HepG2 (cell line): ENCODE measurements around the gene WBP2NL. TPM values are rescaled to one million over a fixed set of nuclear protein-coding genes. Genes with fewer than 3 reads are reported as not detected.

Source experiments
- ATAC-seq: fragments of 200-7000 bp; cut with Tn5 transposase; 3 replicates; pipeline ENCODE4 v1.9.1; 2020; ENCODE audit warnings: mild to moderate bottlenecking, moderate library complexity
- BruUV-seq: library from RNA; stranded (reverse); fragments of 400-500 nt; replicated peaks from 2 replicates; lab custom pipeline; 2021; lab: Mats Ljungman, UMichigan
- CTCF ChIA-PET: fragments of 300-600 bp; formaldehyde crosslinking; extraction: SDS; loops from one replicate; lab custom pipeline; 2021; ENCODE audit warnings: low total read pairs, inconsistent platforms, low intra/inter-chr PET ratio; lab: Yijun Ruan, JAX
- POLR2A ChIA-PET: fragments of 350-600 bp; sonication (Branson Sonifier 250); formaldehyde crosslinking; loops from one replicate; lab custom pipeline; 2020; ENCODE audit warnings: antibody characterized with exemption, inconsistent platforms; lab: Yijun Ruan, JAX
- DNase-seq: peaks from one replicate; pipeline ENCODE4 v3.0.0-alpha.2; 2015; ENCODE audit warnings: low spot score
- FAIRE-seq: peaks from 3 replicates; lab custom pipeline; 2011; peaks lifted over from hg19 to GRCh38; lab: Jason Lieb, UNC
- H2AFZ ChIP-seq: one replicate; pipeline ENCODE4 v1.6.1; 2011; ENCODE audit warnings: low read length, inconsistent platforms
- H3K27ac ChIP-seq: fragments of 300-600 bp; 3 replicates; pipeline ENCODE4 v1.8.0; 2011; ENCODE audit warnings: mixed run types, mild to moderate bottlenecking, mixed read lengths, low read length, inconsistent platforms; ENCODE audit not compliant: insufficient read depth; ENCODE audit errors: extremely low read length
- H3K27me3 ChIP-seq, 2 experiments: fragments of 200-600 bp in 1 of 2; 2 replicates in 1 of 2; 3 replicates in 1 of 2; pipeline versions ENCODE4 v1.6.0 to v1.8.0; 2011; ENCODE audit warnings: low read length in 2 of 2, mild to moderate bottlenecking in 2 of 2, moderate library complexity in 2 of 2, inconsistent platforms in 1 of 2; ENCODE audit not compliant: insufficient read depth in 2 of 2, control insufficient read depth in 1 of 2
- H3K36me3 ChIP-seq, 2 experiments: fragments of 200-600 bp in 1 of 2; replicated peaks in 1 of 2; 2 replicates in 1 of 2; 3 replicates in 1 of 2; pipeline versions ENCODE4 v1.5.1 to v1.8.0; 2011; ENCODE audit warnings: low read length in 2 of 2, inconsistent platforms in 1 of 2; ENCODE audit not compliant: insufficient read depth in 2 of 2, control insufficient read depth in 1 of 2
- H3K4me1 ChIP-seq: 2 replicates; pipeline ENCODE4 v1.5.1; 2012; ENCODE audit warnings: low read length, inconsistent platforms; ENCODE audit not compliant: insufficient read depth
- H3K4me2 ChIP-seq: 2 replicates; pipeline ENCODE4 v1.6.0; 2011; ENCODE audit warnings: low read depth, low read length, inconsistent platforms
- H3K4me3 ChIP-seq, 3 experiments: fragments of 200-600 bp in 1 of 3; sonication (generic), shearing (Covaris generic) in 1 of 3; replicated peaks in 1 of 3; 2 replicates each; pipeline ENCODE4 v1.5.1; 2011 to 2016; ENCODE audit warnings: low read length in 3 of 3, inconsistent platforms in 2 of 3, low read depth in 2 of 3, mild to moderate bottlenecking in 2 of 3, control low read depth in 1 of 3, mixed read lengths in 1 of 3; ENCODE audit not compliant: insufficient read depth in 1 of 3
- H3K79me2 ChIP-seq: one replicate; pipeline ENCODE4 v1.6.1; 2011; ENCODE audit warnings: low read length, inconsistent platforms; ENCODE audit not compliant: insufficient read depth
- H3K9ac ChIP-seq: 2 replicates; pipeline ENCODE4 v1.6.0; 2011; ENCODE audit warnings: mild to moderate bottlenecking, low read depth, low read length, inconsistent platforms; ENCODE audit not compliant: insufficient read depth
- H3K9me3 ChIP-seq: 2 replicates; pipeline ENCODE4 v1.5.1; 2012; ENCODE audit warnings: mild to moderate bottlenecking, low read length
- H4K20me1 ChIP-seq: 2 replicates; pipeline ENCODE4 v1.6.0; 2011; ENCODE audit warnings: inconsistent platforms, mild to moderate bottlenecking, low read length, moderate library complexity; ENCODE audit not compliant: insufficient read depth
- ARNT ChIP-seq: fragments of 450-650 bp; IDR thresholded peaks from 2 replicates; pipeline ENCODE4 v1.6.1; 2017
- ATF2 ChIP-seq: sonication (generic); formaldehyde crosslinking; IDR thresholded peaks from 2 replicates; pipeline ENCODE4 v1.4.0; 2020; ENCODE audit warnings: missing genetic modification reagents
- BRD4 ChIP-seq: sonication (generic); formaldehyde crosslinking; IDR thresholded peaks from 2 replicates; pipeline ENCODE4 v1.4.0; 2020; ENCODE audit warnings: missing genetic modification reagents
- ETV6 ChIP-seq: sonication (generic); formaldehyde crosslinking; conservative IDR thresholded peaks from 2 replicates; pipeline ENCODE4 v1.4.0; 2020; ENCODE audit warnings: missing genetic modification reagents
- HNRNPLL ChIP-seq: fragments of 200-400 bp; formaldehyde crosslinking; IDR thresholded peaks from 2 replicates; pipeline ENCODE4 v1.6.1; 2017; ENCODE audit warnings: mild to moderate bottlenecking, low read depth, low read length; ENCODE audit not compliant: poor library complexity, severe bottlenecking
- MED1 ChIP-seq: sonication (generic); formaldehyde crosslinking; IDR thresholded peaks from 2 replicates; pipeline ENCODE4 v1.4.0; 2020; ENCODE audit warnings: missing genetic modification reagents
- NFRKB ChIP-seq: fragments of 450-650 bp; IDR thresholded peaks from 2 replicates; pipeline ENCODE4 v1.6.1; 2017
- PHF20 ChIP-seq: sonication (generic); formaldehyde crosslinking; IDR thresholded peaks from 2 replicates; pipeline ENCODE4 v1.5.0; 2020; ENCODE audit warnings: mild to moderate bottlenecking, missing genetic modification reagents
- SIN3B ChIP-seq: fragments of 150-350 bp; IDR thresholded peaks from 2 replicates; pipeline ENCODE4 v1.6.1; 2014; ENCODE audit warnings: low read length
- SOX13 ChIP-seq, 3 experiments: fragments of 450-650 bp in 1 of 3; sonication (generic) in 1 of 3; formaldehyde crosslinking in 1 of 3; IDR thresholded peaks in 2 of 3; conservative IDR thresholded peaks in 1 of 3; 2 replicates each; pipeline versions ENCODE4 v1.5.0 to v1.6.1; 2016 to 2020; ENCODE audit warnings: antibody characterized with exemption in 1 of 3, mild to moderate bottlenecking in 1 of 3, missing compliant biosample characterization in 1 of 3, missing genetic modification reagents in 1 of 3, moderate library complexity in 1 of 3
- ZNF230 ChIP-seq: sonication (generic); formaldehyde crosslinking; IDR thresholded peaks from 2 replicates; pipeline ENCODE4 v1.4.0; 2020; ENCODE audit warnings: mild to moderate bottlenecking, missing genetic modification reagents
- ZNF234 ChIP-seq: sonication (generic); formaldehyde crosslinking; conservative IDR thresholded peaks from 2 replicates; pipeline ENCODE4 v1.5.1; 2020; ENCODE audit warnings: mild to moderate bottlenecking, missing genetic modification reagents
- ZNF441 ChIP-seq: sonication (generic); formaldehyde crosslinking; IDR thresholded peaks from 2 replicates; pipeline ENCODE4 v1.7.0; 2021; ENCODE audit warnings: missing genetic modification reagents, borderline replicate concordance
- ZNF567 ChIP-seq: sonication (generic); formaldehyde crosslinking; IDR thresholded peaks from 2 replicates; pipeline ENCODE4 v1.8.1; 2023; ENCODE audit warnings: mild to moderate bottlenecking, missing genetic modification reagents, borderline replicate concordance
- ZNF672 ChIP-seq: sonication (generic); formaldehyde crosslinking; IDR thresholded peaks from 2 replicates; pipeline ENCODE4 v1.8.1; 2022; ENCODE audit warnings: missing genetic modification reagents
- WGBS: methylation state at CpG from one replicate; pipeline ENCODE4 v1.1.6; 2017; ENCODE audit warnings: low lambda C conversion rate; 5-methylcytosine and 5-hydroxymethylcytosine counted together
- in situ Hi-C: cut with HindIII; loops from 2 replicates; pipeline ENCODE4 v1.10.0; 2017; ENCODE audit warnings: low pct_unique_long_range_greater_than_20kb; ENCODE audit not compliant: extremely low pct_ligation_motif_present
- intact Hi-C: fragments of 100-400 bp; cut with micrococcal nuclease; formaldehyde crosslinking; loops from one replicate; pipeline ENCODE4 v1.10.0; 2022; ENCODE audit not compliant: unreplicated experiment
- polyA plus RNA-seq, 8 experiments: library from polyadenylated mRNA; depleted of rRNA in 3 of 8; stranded (reverse) in 7 of 8; unstranded in 1 of 8; fragments of >200 nt; fragmentation: Illumina TruSeq in 4 of 8; extraction: Trizol in 4 of 8; gene quantifications; 2 replicates each; pipeline versions ENCODE4 v1.2.1 to v1.2.3, GENCODE V29; 2011 to 2016; ENCODE audit warnings: low read depth in 4 of 8, missing spikeins in 1 of 8, mixed read lengths in 1 of 8; ENCODE audit not compliant: insufficient read depth in 1 of 8
- total RNA-seq, 5 experiments: library from RNA; depleted of rRNA; stranded (reverse); fragments of >200 nt; fragmentation: Illumina TruSeq; extraction: Trizol; gene quantifications; 2 replicates each; pipeline ENCODE4 v1.2.3, GENCODE V29; 2016; ENCODE audit warnings: low read depth in 1 of 5

The WBP2NL gene
- total and polyA plus RNA-seq, 2 of the 13 experiments (the other 11 are each of a cell fraction or from before 2014, with no cell fraction given) = not detected

- FAIRE-seq (no peak), ATAC-seq (no peak), DNase-seq (no peak)
- ChIA-PET POLR2A (no interaction called here), CTCF (no interaction called here)
- H3K27me3 ChIP-seq = peaks cover 3 to 50% of the 10 kb centered on the region in 2 experiments
- in situ Hi-C loops (loop anchor here (25.0 kb wide), 1 partner anchor 466 kb away; the partner anchor contains the start of gene NFAM1), intact Hi-C loops (no loop called here)
- H4K20me1 ChIP-seq = no peaks in the 10 kb centered on the region
- no TSS peak for BruUV-seq
- H3K79me2 ChIP-seq = no peaks in the 10 kb centered on the region
- no peaks in the 10 kb centered on the region for H3K36me3 ChIP-seq
- no peak overlapping the region for H3K4me2 ChIP-seq
- 20% methylated on average over 4 of the region's 11 CpGs for WGBS
- no peak overlapping the region for H3K4me3 ChIP-seq
- peaks cover 11% of the 10 kb centered on the region; the same call in 1 of the 2 replicates for H3K4me1 ChIP-seq
- H3K9ac ChIP-seq = no peak overlapping the region
- TF ChIP-seq ZNF230 = no peak
- no peak for TF ChIP-seq MED1 (CRISPR knock-in tag)
- no peak for TF ChIP-seq ARNT
- TF ChIP-seq ZNF567 (CRISPR knock-in tag) = no peak
- no peak for TF ChIP-seq BRD4 (CRISPR knock-in tag)
- no peak for TF ChIP-seq ZNF234 (CRISPR knock-in tag)
- TF ChIP-seq SOX13 (IDR thresholded peaks at IDR 0.05) = no peak
- TF ChIP-seq SOX13 (CRISPR knock-in tag; conservative IDR thresholded peaks at IDR 0.05 in 1 of 2, IDR thresholded peaks at IDR 0.05 in 1 of 2) = no peak
- TF ChIP-seq ZNF672 (CRISPR knock-in tag) = no peak
- no peak for TF ChIP-seq ZNF441 (CRISPR knock-in tag)
- TF ChIP-seq SIN3B = no peak
- TF ChIP-seq HNRNPLL = no peak
- TF ChIP-seq NFRKB = no peak
- TF ChIP-seq ATF2 (CRISPR knock-in tag) = no peak
- no peak for TF ChIP-seq ETV6 (CRISPR knock-in tag)
- TF ChIP-seq PHF20 = no peak
- H3K9me3 ChIP-seq = no peaks in the 10 kb centered on the region
- no peak overlapping the region for H2AFZ ChIP-seq
- no peak overlapping the region for H3K27ac ChIP-seq
Measured at GRCh38 chr22:41971431-41971830, 27.2 kb upstream of the WBP2NL start.
